ENCODE measurements around the gene WDPCP.
"Not testable (repeated sequence)": the region's sequence is repeated elsewhere in the genome, so short reads cannot be mapped to it uniquely, and the experiment has no call there.

WDPCP gene

GRCh38 chr2:63494100-63494499 is 94.2 kb downstream of the WDPCP start:
- no peak for TF ChIP-seq CTCF (IDR thresholded peaks at IDR 0.05; ENCODE audit: borderline replicate concordance, control extremely low read depth, extremely low read depth, insufficient read depth, missing control alignments)
- in situ Hi-C loops (cut with MboI; ENCODE audit: low sequenced_read_pairs, unreplicated experiment), result loop anchor here (25.0 kb wide), 1 partner anchor 707 kb away; no protein-coding TSS in a partner anchor
- no peak for DNase-seq (ENCODE audit: low spot score)

- in situ Hi-C loops (cut with MboI; ENCODE audit: low sequenced_read_pairs, unreplicated experiment), result loop anchor here (25.0 kb wide), 1 partner anchor 701 kb away; no protein-coding TSS in a partner anchor
- TF ChIP-seq CTCF (IDR thresholded peaks at IDR 0.05; ENCODE audit: borderline replicate concordance, control extremely low read depth, extremely low read depth, insufficient read depth, missing control alignments), result peak; percentile 60
- peak; percentile 17 for DNase-seq (ENCODE audit: low spot score)
Measured at GRCh38 chr2:63488118-63488713, 100.1 kb downstream of the WDPCP start.

- in situ Hi-C loops (cut with MboI; ENCODE audit: low sequenced_read_pairs, unreplicated experiment), result loop anchor here (25.0 kb wide), 1 partner anchor 700 kb away; no protein-coding TSS in a partner anchor
- TF ChIP-seq CTCF (IDR thresholded peaks at IDR 0.05; ENCODE audit: borderline replicate concordance, control extremely low read depth, extremely low read depth, insufficient read depth, missing control alignments), result peak; percentile 34
- DNase-seq (ENCODE audit: low spot score), result no peak
Measured at GRCh38 chr2:63486861-63487290, 101.4 kb downstream of the WDPCP start.

GRCh38 chr2:63484901-63485300 is 103.4 kb downstream of the WDPCP start:
- DNase-seq (ENCODE audit: low spot score), result no peak
- TF ChIP-seq CTCF (IDR thresholded peaks at IDR 0.05; ENCODE audit: borderline replicate concordance, control extremely low read depth, extremely low read depth, insufficient read depth, missing control alignments), result no peak
- in situ Hi-C loops (cut with MboI; ENCODE audit: low sequenced_read_pairs, unreplicated experiment), result loop anchor here (25.0 kb wide), 1 partner anchor 698 kb away; no protein-coding TSS in a partner anchor

GRCh38 chr2:63484481-63484880 is 103.8 kb downstream of the WDPCP start:
- no peak for DNase-seq (ENCODE audit: low spot score)
- no peak for TF ChIP-seq CTCF (IDR thresholded peaks at IDR 0.05; ENCODE audit: borderline replicate concordance, control extremely low read depth, extremely low read depth, insufficient read depth, missing control alignments)
- in situ Hi-C loops (cut with MboI; ENCODE audit: low sequenced_read_pairs, unreplicated experiment), result loop anchor here (25.0 kb wide), 1 partner anchor 697 kb away; no protein-coding TSS in a partner anchor

- DNase-seq (ENCODE audit: low spot score), result no peak
- in situ Hi-C loops (cut with MboI; ENCODE audit: low sequenced_read_pairs, unreplicated experiment), result loop anchor here (25.0 kb wide), 1 partner anchor 690 kb away; no protein-coding TSS in a partner anchor
- no peak for TF ChIP-seq CTCF (IDR thresholded peaks at IDR 0.05; ENCODE audit: borderline replicate concordance, control extremely low read depth, extremely low read depth, insufficient read depth, missing control alignments)
Measured at GRCh38 chr2:63477686-63478085, 110.6 kb downstream of the WDPCP start.

- in situ Hi-C loops (cut with MboI; ENCODE audit: low sequenced_read_pairs, unreplicated experiment); DNase-seq (ENCODE audit: low spot score): not testable (repeated sequence)
Measured at GRCh38 chr2:63469313-63469712, 119.0 kb downstream of the WDPCP start.
